Mesothelial cell of epicardium (in vitro differentiated cells): Measurements from ENCODE around the gene PRR32. TPM values are rescaled to one million over a fixed set of nuclear protein-coding genes. Genes with fewer than 3 reads are reported as not detected.
"Not testable (repeated sequence)": the region's sequence is repeated elsewhere in the genome, so short reads cannot be mapped to it uniquely, and the experiment has no call there.

ENCODE experiments used
- DNase-seq, 2 experiments: peaks; one replicate each; pipeline ENCODE4 v3.0.0; 2021; ENCODE audit warnings: low spot score in 2 of 2; ENCODE audit not compliant: unreplicated experiment in 2 of 2
- H3K27ac Mint-ChIP-seq: 2 replicates; pipeline ENCODE4 v1.8.0; 2021; ENCODE audit warnings: mixed read lengths
- H3K27me3 Mint-ChIP-seq: 2 replicates; pipeline ENCODE4 v1.8.0; 2021; ENCODE audit warnings: low read depth, mixed read lengths
- H3K36me3 Mint-ChIP-seq: 2 replicates; pipeline ENCODE4 v1.8.0; 2021; ENCODE audit warnings: mixed read lengths
- H3K4me1 Mint-ChIP-seq: 2 replicates; pipeline ENCODE4 v1.8.0; 2021; ENCODE audit warnings: mixed read lengths
- H3K4me3 Mint-ChIP-seq: 2 replicates; pipeline ENCODE4 v1.8.0; 2021; ENCODE audit warnings: mild to moderate bottlenecking, moderate library complexity, mixed read lengths
- H3K9me3 Mint-ChIP-seq: 2 replicates; pipeline ENCODE4 v1.8.0; 2021; ENCODE audit warnings: mixed read lengths
- CTCF ChIP-seq: fragments of 200-600 bp; sonication (generic); IDR thresholded peaks from one replicate; pipeline ENCODE4 v1.5.0; 2021; ENCODE audit warnings: antibody characterized with exemption; ENCODE audit not compliant: unreplicated experiment
- total RNA-seq: library from RNA; stranded (reverse); gene quantifications from 3 replicates; pipeline ENCODE4 v1.2.1, GENCODE V29; 2021

PRR32 gene
- total RNA-seq, result not detected in 3 replicates

- no peak within 1 kb of the TSS for H3K4me3 Mint-ChIP-seq
Measured at GRCh38 chrX:126819429-126819828, at the start of gene PRR32. Gene PRR32 (plus strand): TSS chrX:126819729. CDS start chrX:126819844, 115 bp downstream.

DNA sequence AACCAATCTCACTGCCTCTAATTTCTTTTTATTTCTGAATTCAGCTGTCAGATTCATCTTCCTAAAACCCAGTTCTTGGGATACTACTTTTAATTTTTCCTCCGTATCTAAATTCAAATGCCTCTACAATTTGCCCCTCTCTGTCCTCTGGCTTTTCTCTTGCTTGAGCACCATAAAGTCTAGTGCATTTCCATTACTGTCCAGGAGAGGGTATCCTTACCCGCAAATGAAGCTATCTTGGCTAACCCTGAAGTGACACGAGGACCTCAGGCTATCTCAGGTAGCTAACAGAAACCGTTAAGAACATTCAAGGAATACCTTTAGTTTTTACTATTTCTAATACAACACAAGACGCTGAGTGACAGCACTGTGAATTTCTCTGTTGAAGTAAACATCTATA, 49.4 kb upstream of the PRR32 start:
- H3K27ac Mint-ChIP-seq, result no peak overlapping the region
- peaks cover 45% of the 10 kb centered on the region for H3K9me3 Mint-ChIP-seq
- H3K27me3 Mint-ChIP-seq, result no peaks in the 10 kb centered on the region
- H3K4me1 Mint-ChIP-seq, result no peaks in the 10 kb centered on the region
- no peak for DNase-seq
- TF ChIP-seq CTCF, result peak; percentile 41
- H3K4me3 Mint-ChIP-seq, result no peak overlapping the region
- peaks cover 5% of the 10 kb centered on the region for H3K36me3 Mint-ChIP-seq

More at GRCh38 chrX:126819429-126819828, at the start of gene PRR32:
- no peaks in the 10 kb centered on the region for H3K36me3 Mint-ChIP-seq
- TF ChIP-seq CTCF, result no peak
- no peak for DNase-seq
- no peak within 1 kb of the TSS for H3K27ac Mint-ChIP-seq
- peaks cover 4% of the 10 kb centered on the region for H3K4me1 Mint-ChIP-seq
- peaks cover 30% of the 10 kb centered on the region for H3K9me3 Mint-ChIP-seq
- no peaks in the 10 kb centered on the region for H3K27me3 Mint-ChIP-seq

GRCh38 chrX:126785539-126785938, 34.0 kb upstream of the PRR32 start:
- no peak overlapping the region for H3K27ac Mint-ChIP-seq
- H3K4me3 Mint-ChIP-seq, result no peak overlapping the region
- H3K36me3 Mint-ChIP-seq, result no peaks in the 10 kb centered on the region
- peaks cover 7% of the 10 kb centered on the region for H3K4me1 Mint-ChIP-seq
- no peaks in the 10 kb centered on the region for H3K27me3 Mint-ChIP-seq
- peaks cover 34% of the 10 kb centered on the region for H3K9me3 Mint-ChIP-seq
- DNase-seq, result no peak
- TF ChIP-seq CTCF, result no peak

- no peak for TF ChIP-seq CTCF
- Mint-ChIP-seq H3K4me1 (no peaks in the 10 kb centered on the region), H3K9me3 (peaks cover 56% of the 10 kb centered on the region), H3K27ac (no peak overlapping the region), H3K36me3 (no peaks in the 10 kb centered on the region), H3K27me3 (no peaks in the 10 kb centered on the region), H3K4me3 (no peak overlapping the region)
- no peak for DNase-seq
Measured at GRCh38 chrX:126799059-126799458, 20.5 kb upstream of the PRR32 start.

GRCh38 chrX:126806784-126807183, 12.7 kb upstream of the PRR32 start:
- H3K27ac Mint-ChIP-seq, H3K27me3 Mint-ChIP-seq, H3K36me3 Mint-ChIP-seq, H3K4me1 Mint-ChIP-seq, DNase-seq, H3K4me3 Mint-ChIP-seq: not testable (repeated sequence)
- H3K9me3 Mint-ChIP-seq, result peaks cover 70% of the 10 kb centered on the region

GRCh38 chrX:126815806-126816205, 3.7 kb upstream of the PRR32 start:
- H3K27ac Mint-ChIP-seq, result no peak overlapping the region
- no peak for DNase-seq
- no peaks in the 10 kb centered on the region for H3K36me3 Mint-ChIP-seq
- H3K4me1 Mint-ChIP-seq, result peaks cover 7% of the 10 kb centered on the region
- H3K4me3 Mint-ChIP-seq, result no peak overlapping the region
- H3K27me3 Mint-ChIP-seq, result no peaks in the 10 kb centered on the region
- peaks cover 33% of the 10 kb centered on the region for H3K9me3 Mint-ChIP-seq
- TF ChIP-seq CTCF, result no peak
